Mucosa of stomach (tissue), 1 donor: ENCODE data around the gene TOX3.

Experiments
- H3K27me3 ChIP-seq: one replicate; pipeline ENCODE4 v1.7.0; 2013; ENCODE audit warnings: mild to moderate bottlenecking, low read length; ENCODE audit not compliant: control insufficient read depth, insufficient read depth
- H3K36me3 ChIP-seq: one replicate; pipeline ENCODE4 v1.7.0; 2013; ENCODE audit warnings: low read length; ENCODE audit not compliant: control insufficient read depth, insufficient read depth
- H3K4me1 ChIP-seq: one replicate; pipeline ENCODE4 v1.7.0; 2013; ENCODE audit warnings: mild to moderate bottlenecking, low read length; ENCODE audit not compliant: control insufficient read depth, insufficient read depth
- H3K4me3 ChIP-seq: one replicate; pipeline ENCODE4 v1.7.0; 2013; ENCODE audit warnings: low read length
- H3K9ac ChIP-seq: one replicate; pipeline ENCODE4 v1.7.0; 2013; ENCODE audit warnings: mild to moderate bottlenecking, low read length, moderate library complexity
- H3K9me3 ChIP-seq: one replicate; pipeline ENCODE4 v1.7.0; 2013; ENCODE audit warnings: mild to moderate bottlenecking, low read length, moderate library complexity; ENCODE audit not compliant: control insufficient read depth
- donor health status: Pancreatic carcinoma.

Gene TOX3

GRCh38 chr16:52561910-52562741, 15.2 kb upstream of the TOX3 start:
- Histone ChIP-seq H3K4me1 (peaks cover 66% of the 10 kb centered on the region), H3K4me3 (no peak overlapping the region), H3K9me3 (no peaks in the 10 kb centered on the region), H3K9ac (peak overlapping the region; percentile 38), H3K27me3 (no peaks in the 10 kb centered on the region), H3K36me3 (no peaks in the 10 kb centered on the region)

DNA sequence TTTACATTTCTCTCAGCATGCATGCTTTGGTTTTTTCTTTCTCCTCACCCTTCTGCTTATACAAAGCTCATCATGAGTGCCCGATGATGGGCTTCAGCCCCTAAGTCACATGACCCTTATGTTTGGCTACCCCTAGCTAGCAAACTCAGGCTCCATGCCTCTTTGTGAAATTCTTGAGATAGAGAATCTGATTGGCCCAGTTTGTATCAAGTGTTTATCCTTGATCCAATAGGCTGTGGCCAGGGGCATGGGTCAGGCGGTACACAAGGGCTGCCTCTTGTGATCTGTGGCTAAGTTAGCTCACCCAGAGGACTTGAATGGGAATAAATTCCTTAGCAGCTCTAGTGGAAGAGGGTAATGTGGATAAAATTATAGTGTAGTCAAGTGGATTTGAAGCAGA, 11.5 kb upstream of the TOX3 start:
- no peak overlapping the region for H3K9ac ChIP-seq

GRCh38 chr16:52557236-52557635, 10.3 kb upstream of the TOX3 start:
- H3K36me3 ChIP-seq, result no peaks in the 10 kb centered on the region
- no peak overlapping the region for H3K9ac ChIP-seq
- no peaks in the 10 kb centered on the region for H3K27me3 ChIP-seq
- peaks cover 42% of the 10 kb centered on the region for H3K4me1 ChIP-seq
- no peak overlapping the region for H3K4me3 ChIP-seq
- H3K9me3 ChIP-seq, result no peaks in the 10 kb centered on the region

More for the DNA sequence above, 11.5 kb upstream of the TOX3 start:
- H3K36me3 ChIP-seq, result no peaks in the 10 kb centered on the region
- no peaks in the 10 kb centered on the region for H3K9me3 ChIP-seq
- no peak overlapping the region for H3K4me3 ChIP-seq
- H3K27me3 ChIP-seq, result no peaks in the 10 kb centered on the region
- H3K4me1 ChIP-seq, result peaks cover 42% of the 10 kb centered on the region

DNA sequence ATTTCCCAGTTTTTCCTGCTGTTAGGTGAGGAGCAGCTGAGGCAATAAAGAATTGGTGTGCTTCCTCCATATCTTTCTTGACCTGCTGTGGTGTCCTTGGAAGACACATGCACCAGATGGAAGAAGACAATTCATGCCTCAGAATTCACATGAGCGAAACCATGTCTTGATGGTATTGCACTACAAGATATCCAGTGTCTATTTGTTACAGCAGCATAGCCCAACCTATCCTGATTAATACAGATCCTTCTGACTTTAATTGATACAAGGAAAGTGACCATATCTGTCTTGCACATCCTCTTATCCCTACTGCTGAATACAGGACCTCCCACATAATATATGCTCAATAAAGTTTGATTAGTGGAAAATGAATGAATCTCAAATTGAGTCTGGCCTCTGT, 9.1 kb upstream of the TOX3 start:
- no peaks in the 10 kb centered on the region for H3K36me3 ChIP-seq
- H3K4me1 ChIP-seq, result peaks cover 35% of the 10 kb centered on the region
- H3K9ac ChIP-seq, result no peak overlapping the region
- no peak overlapping the region for H3K4me3 ChIP-seq
- no peaks in the 10 kb centered on the region for H3K27me3 ChIP-seq
- H3K9me3 ChIP-seq, result no peaks in the 10 kb centered on the region

DNA sequence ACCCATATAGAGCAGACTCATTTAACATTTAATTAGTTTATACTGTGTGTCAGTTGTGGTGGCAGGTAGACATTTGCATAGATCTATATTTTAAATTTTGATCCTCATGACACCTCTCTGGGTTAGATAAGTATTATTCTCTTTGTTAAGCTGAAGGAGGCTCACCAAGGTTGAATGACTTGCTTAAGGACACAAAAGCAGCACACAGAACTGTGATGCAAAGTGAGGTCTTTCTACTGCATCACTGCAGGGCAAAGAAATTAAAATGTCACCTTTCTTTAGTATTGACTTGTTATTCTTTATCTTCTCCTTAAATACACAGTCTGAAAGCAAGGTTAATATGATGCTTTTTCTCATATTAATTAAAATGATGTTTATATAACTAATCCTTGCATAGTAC, 8.6 kb upstream of the TOX3 start:
- H3K36me3 ChIP-seq, result no peaks in the 10 kb centered on the region
- no peaks in the 10 kb centered on the region for H3K27me3 ChIP-seq
- peaks cover 35% of the 10 kb centered on the region for H3K4me1 ChIP-seq
- no peak overlapping the region for H3K4me3 ChIP-seq
- no peaks in the 10 kb centered on the region for H3K9me3 ChIP-seq
- H3K9ac ChIP-seq, result no peak overlapping the region

DNA sequence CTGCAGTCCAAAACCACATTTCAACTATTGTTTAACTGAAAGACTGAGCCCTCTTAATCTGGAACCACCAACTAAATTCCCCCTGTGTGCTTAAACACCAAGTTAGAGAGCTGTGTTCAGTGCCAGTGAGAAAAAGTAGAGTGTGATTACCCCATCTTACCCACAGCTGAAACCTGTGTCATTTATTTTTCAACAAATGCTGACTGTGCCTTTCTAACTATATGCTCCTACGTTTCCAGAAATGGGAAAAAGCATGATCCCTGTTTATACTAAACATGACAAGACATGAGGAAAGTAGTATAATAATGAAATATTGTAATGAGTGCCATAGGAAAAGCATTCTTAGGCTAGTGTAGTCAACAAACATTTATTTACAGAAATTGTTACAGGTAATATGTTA, 7.4 kb upstream of the TOX3 start:
- no peaks in the 10 kb centered on the region for H3K9me3 ChIP-seq
- H3K27me3 ChIP-seq, result no peaks in the 10 kb centered on the region
- H3K4me1 ChIP-seq, result peaks cover 26% of the 10 kb centered on the region
- H3K36me3 ChIP-seq, result no peaks in the 10 kb centered on the region
- H3K4me3 ChIP-seq, result no peak overlapping the region
- H3K9ac ChIP-seq, result no peak overlapping the region

GRCh38 chr16:52553322-52553721, 6.4 kb upstream of the TOX3 start:
- peaks cover 25% of the 10 kb centered on the region for H3K4me1 ChIP-seq
- no peak overlapping the region for H3K9ac ChIP-seq
- no peaks in the 10 kb centered on the region for H3K27me3 ChIP-seq
- H3K36me3 ChIP-seq, result no peaks in the 10 kb centered on the region
- H3K4me3 ChIP-seq, result no peak overlapping the region
- no peaks in the 10 kb centered on the region for H3K9me3 ChIP-seq

GRCh38 chr16:52552643-52553042, 5.7 kb upstream of the TOX3 start:
- Histone ChIP-seq H3K36me3 (no peaks in the 10 kb centered on the region), H3K27me3 (no peaks in the 10 kb centered on the region), H3K9ac (no peak overlapping the region), H3K4me3 (no peak overlapping the region), H3K9me3 (no peaks in the 10 kb centered on the region), H3K4me1 (peaks cover 27% of the 10 kb centered on the region)

DNA sequence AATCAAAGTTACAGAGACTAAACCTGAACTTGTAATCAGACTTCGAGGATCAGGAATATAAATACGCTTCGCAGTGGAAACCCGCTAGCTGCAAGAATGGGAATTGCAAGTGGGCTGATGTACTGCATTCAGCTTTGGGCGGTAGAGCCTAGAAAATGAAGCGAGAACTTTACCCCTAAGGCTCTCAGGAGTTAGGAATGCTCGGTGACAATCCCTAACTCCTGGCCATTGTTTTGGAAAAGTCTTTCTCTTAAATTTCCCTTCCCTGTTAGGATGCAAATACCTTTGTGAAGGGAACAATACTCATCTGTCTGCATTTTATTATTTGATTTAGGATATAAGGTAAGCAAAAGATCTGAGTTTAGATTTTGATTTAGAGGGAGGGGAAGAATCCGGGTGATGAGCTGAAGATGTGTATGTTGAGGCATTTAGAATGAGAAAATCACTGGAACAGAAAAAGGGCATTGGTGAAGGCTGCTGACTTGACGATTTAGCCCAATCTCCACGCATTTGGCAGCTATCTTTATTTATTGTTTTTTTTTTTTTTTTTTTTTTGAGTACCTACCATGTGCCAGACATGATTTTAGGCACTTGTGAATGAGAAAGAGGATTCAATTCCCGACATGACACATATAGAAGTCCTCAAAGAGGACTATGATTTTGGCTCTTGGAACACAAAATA, 2.2 kb upstream of the TOX3 start:
- Histone ChIP-seq H3K27me3 (peaks cover 5% of the 10 kb centered on the region), H3K4me3 (no peak overlapping the region), H3K4me1 (peaks cover 27% of the 10 kb centered on the region), H3K9ac (no peak overlapping the region), H3K36me3 (no peaks in the 10 kb centered on the region), H3K9me3 (no peaks in the 10 kb centered on the region)

- Histone ChIP-seq H3K4me1 (peaks cover 21% of the 10 kb centered on the region), H3K27me3 (peaks cover 5% of the 10 kb centered on the region), H3K9ac (no peak overlapping the region), H3K9me3 (no peaks in the 10 kb centered on the region), H3K36me3 (no peaks in the 10 kb centered on the region), H3K4me3 (no peak overlapping the region)
These were observed 1.5 kb upstream of the TOX3 start for GRCh38 chr16:52548261-52549010.

- Histone ChIP-seq H3K27me3 (peaks cover 5% of the 10 kb centered on the region), H3K9ac (peak overlapping the region; percentile 67), H3K4me3 (no peak overlapping the region), H3K36me3 (no peaks in the 10 kb centered on the region), H3K9me3 (no peaks in the 10 kb centered on the region), H3K4me1 (peaks cover 15% of the 10 kb centered on the region)
These were observed 882 bp upstream of the TOX3 start for GRCh38 chr16:52547834-52548215.
